Cardiac muscle cell (in vitro differentiated cells and primary cell): ENCODE results near the gene EDC3. TPM values are rescaled to one million over a fixed set of nuclear protein-coding genes. Genes with fewer than 3 reads are reported as not detected.

ENCODE experiments used
- DNase-seq, 2 donors: peaks; one replicate each; pipeline versions ENCODE4 v3.0.0 to v3.0.0-alpha.2; 2010 to 2017; ENCODE audit warnings: low read depth in 1 of 2, low spot score in 1 of 2
- H3K27ac ChIP-seq: fragments of 200-600 bp; sonication (generic); 2 replicates; pipeline ENCODE4 v1.5.1; 2016
- H3K27me3 ChIP-seq: fragments of 200-600 bp; sonication (generic); 2 replicates; pipeline ENCODE4 v1.6.0; 2016; ENCODE audit warnings: control low read depth
- H3K36me3 ChIP-seq: fragments of 200-600 bp; sonication (generic); 2 replicates; pipeline ENCODE4 v1.5.1; 2016; ENCODE audit warnings: control low read depth
- H3K4me1 ChIP-seq: fragments of 200-600 bp; sonication (generic); 2 replicates; pipeline ENCODE4 v1.8.1; 2017; ENCODE audit warnings: low read depth, mild to moderate bottlenecking, mixed run types
- H3K4me3 ChIP-seq: fragments of 200-600 bp; sonication (generic); 2 replicates; pipeline ENCODE4 v1.5.1; 2016; ENCODE audit warnings: mild to moderate bottlenecking
- H3K9me3 ChIP-seq: fragments of 200-600 bp; sonication (generic); 2 replicates; pipeline ENCODE4 v1.5.1; 2017; ENCODE audit warnings: low read depth, mild to moderate bottlenecking, control low read depth
- CTCF ChIP-seq: IDR thresholded peaks from 2 replicates; pipeline ENCODE4 v1.5.1; 2012; ENCODE audit warnings: low read depth, mild to moderate bottlenecking, low read length
- polyA plus RNA-seq: library from polyadenylated mRNA; unstranded; fragments of >200 nt; fragmentation: Nextera tagmentation; extraction: Ambion mirVana; gene quantifications from 2 replicates; pipeline ENCODE4 v1.2.1, GENCODE V29; 2016
- total RNA-seq: library from RNA; depleted of rRNA; stranded (reverse); fragments of >200 nt; gene quantifications from 2 replicates; pipeline ENCODE4 v1.2.3, GENCODE V29; 2016

Gene EDC3
- total and polyA plus RNA-seq, 2 experiments from 2014 or later: 17.6 to 25.2 TPM

- no peak for TF ChIP-seq CTCF
- H3K4me1 ChIP-seq: peaks cover 61% of the 10 kb centered on the region
- H3K27me3 ChIP-seq: no peaks in the 10 kb centered on the region
- H3K27ac ChIP-seq: no peak overlapping the region
- no peak for DNase-seq
- H3K36me3 ChIP-seq: no peaks in the 10 kb centered on the region
- no peak overlapping the region for H3K4me3 ChIP-seq
- no peaks in the 10 kb centered on the region for H3K9me3 ChIP-seq
These were observed 49.3 kb downstream of the EDC3 start for GRCh38 chr15:74646480-74646879.

GRCh38 chr15:74643665-74644204 lies 52.1 kb downstream of the EDC3 start:
- DNase-seq: no peak
- Histone ChIP-seq H3K9me3 (no peaks in the 10 kb centered on the region), H3K4me3 (no peak overlapping the region), H3K27me3 (no peaks in the 10 kb centered on the region), H3K36me3 (no peaks in the 10 kb centered on the region), H3K4me1 (peaks cover 61% of the 10 kb centered on the region), H3K27ac (peak overlapping the region; percentile 89)
- TF ChIP-seq CTCF: no peak

- DNase-seq: peak; percentile 46 to 70
- Histone ChIP-seq H3K4me3 (no peak overlapping the region), H3K27ac (peak overlapping the region; percentile 89)
These were observed 52.8 kb downstream of the EDC3 start for GRCh38 chr15:74642734-74643664.

GRCh38 chr15:74642348-74642733 lies 53.5 kb downstream of the EDC3 start:
- TF ChIP-seq CTCF: no peak
- peak overlapping the region; percentile 89 for H3K27ac ChIP-seq

More at GRCh38 chr15:74642734-74643664, 52.8 kb downstream of the EDC3 start:
- TF ChIP-seq CTCF: no peak
- Histone ChIP-seq H3K27me3 (no peaks in the 10 kb centered on the region), H3K4me1 (peaks cover 54% of the 10 kb centered on the region), H3K9me3 (no peaks in the 10 kb centered on the region), H3K36me3 (no peaks in the 10 kb centered on the region)

GRCh38 chr15:74641151-74641550 lies 54.7 kb downstream of the EDC3 start:
- H3K27me3 ChIP-seq: no peaks in the 10 kb centered on the region
- no peak overlapping the region for H3K4me3 ChIP-seq
- peaks cover 3% of the 10 kb centered on the region for H3K36me3 ChIP-seq
- no peak for DNase-seq
- H3K4me1 ChIP-seq: peaks cover 39% of the 10 kb centered on the region
- H3K27ac ChIP-seq: peak overlapping the region; percentile 89
- TF ChIP-seq CTCF: no peak
- no peaks in the 10 kb centered on the region for H3K9me3 ChIP-seq

More at GRCh38 chr15:74642348-74642733, 53.5 kb downstream of the EDC3 start:
- no peaks in the 10 kb centered on the region for H3K36me3 ChIP-seq
- H3K9me3 ChIP-seq: no peaks in the 10 kb centered on the region
- H3K27me3 ChIP-seq: no peaks in the 10 kb centered on the region
- no peak overlapping the region for H3K4me3 ChIP-seq
- peak in 1 of 2 donors; percentile 41 for DNase-seq
- peaks cover 48% of the 10 kb centered on the region for H3K4me1 ChIP-seq
